B cell (primary cell): ENCODE data around the gene PCDHGA5. TPM values are rescaled to one million over a fixed set of nuclear protein-coding genes. Genes with fewer than 3 reads are reported as not detected.
"Not testable (repeated sequence)": the region's sequence is repeated elsewhere in the genome, so short reads cannot be mapped to it uniquely, and the experiment has no call there.

Source experiments
- ATAC-seq: fragments of 200-7000 bp; cut with Tn5 transposase; one replicate; pipeline ENCODE4 v1.10.0; 2021; ENCODE audit warnings: low read depth, mild to moderate bottlenecking, moderate number of reproducible peaks, moderate library complexity
- CTCF ChIA-PET: fragments of 350-600 bp; sonication (Branson Sonifier 250); formaldehyde crosslinking; loops from one replicate; lab custom pipeline; 2021; ENCODE audit warnings: antibody characterized with exemption, inconsistent platforms; lab: Charles Lee
- POLR2A ChIA-PET: fragments of 350-600 bp; sonication (Branson Sonifier 250); formaldehyde crosslinking; loops from one replicate; lab custom pipeline; 2021; ENCODE audit warnings: antibody characterized with exemption; lab: Charles Lee
- DNase-seq: peaks from one replicate; pipeline ENCODE4 v3.0.0; 2013
- H2AFZ ChIP-seq: 2 replicates; pipeline ENCODE4 v1.6.1; 2012; ENCODE audit warnings: mild to moderate bottlenecking, low read depth, low read length; ENCODE audit not compliant: insufficient read depth, poor library complexity, severe bottlenecking
- H3K27ac ChIP-seq, 2 donors: 1 replicate in 1 of 2; 2 replicates in 1 of 2; pipeline ENCODE4 v1.5.1; 2012 to 2013; ENCODE audit warnings: low read length in 2 of 2, mild to moderate bottlenecking in 2 of 2, moderate library complexity in 1 of 2
- H3K27me3 ChIP-seq, 4 experiments: fragments of 200-600 bp in 1 of 4; sonication (generic) in 1 of 4; replicated peaks in 1 of 4; 1 replicate in 2 of 4; 2 replicates in 2 of 4; pipeline versions ENCODE4 v1.6.1 to v1.7.0; 2013 to 2016; ENCODE audit warnings: low read length in 3 of 4, mild to moderate bottlenecking in 2 of 4, mixed read lengths in 1 of 4, moderate library complexity in 1 of 4; ENCODE audit not compliant: insufficient read depth in 4 of 4, control insufficient read depth in 3 of 4; ENCODE audit errors: control extremely low read depth in 1 of 4
- H3K36me3 ChIP-seq, 2 experiments: replicated peaks in 1 of 2; 1 replicate in 1 of 2; 2 replicates in 1 of 2; pipeline versions ENCODE4 v1.6.1 to v1.7.1; 2013; ENCODE audit warnings: low read length in 1 of 2; ENCODE audit not compliant: insufficient read depth in 2 of 2, control insufficient read depth in 1 of 2; ENCODE audit errors: control extremely low read depth in 1 of 2, extremely low read depth in 1 of 2
- H3K4me1 ChIP-seq, 2 donors: fragments of 200-600 bp in 1 of 2; sonication (generic) in 1 of 2; 1 replicate in 1 of 2; 2 replicates in 1 of 2; pipeline versions ENCODE4 v1.5.1 to v1.6.1; 2013 to 2017; ENCODE audit warnings: low read length in 2 of 2; ENCODE audit not compliant: control insufficient read depth in 2 of 2, insufficient read depth in 2 of 2
- H3K4me2 ChIP-seq: replicated peaks from 2 replicates; pipeline ENCODE3; 2012; ENCODE audit warnings: mild to moderate bottlenecking, low read depth, low read length; ENCODE audit not compliant: poor library complexity, severe bottlenecking
- H3K4me3 ChIP-seq, 5 experiments: fragments of 200-600 bp in 1 of 5; sonication (generic) in 1 of 5; 1 replicate in 3 of 5; 2 replicates in 2 of 5; pipeline versions ENCODE4 v1.5.1 to v1.7.0; 2011 to 2016; ENCODE audit warnings: low read length in 4 of 5, mild to moderate bottlenecking in 4 of 5, low read depth in 2 of 5, control low read depth in 1 of 5, moderate library complexity in 1 of 5; ENCODE audit not compliant: insufficient read depth in 1 of 5; ENCODE audit errors: control extremely low read depth in 1 of 5, extremely low read depth in 1 of 5
- H3K79me2 ChIP-seq: fragments of 200-600 bp; sonication (generic); one replicate; pipeline ENCODE4 v1.6.0; 2016; ENCODE audit warnings: low read length; ENCODE audit not compliant: control insufficient read depth, insufficient read depth
- H3K9ac ChIP-seq: fragments of 200-600 bp; sonication (generic); 2 replicates; pipeline ENCODE4 v1.6.1; 2017; ENCODE audit warnings: mild to moderate bottlenecking, low read length, moderate library complexity
- H3K9me3 ChIP-seq, 3 donors: one replicate each; pipeline versions ENCODE4 v1.6.1 to v1.7.1; 2013; ENCODE audit warnings: low read length in 2 of 3; ENCODE audit not compliant: control insufficient read depth in 2 of 3, insufficient read depth in 1 of 3; ENCODE audit errors: control extremely low read depth in 1 of 3
- H4K20me1 ChIP-seq: 2 replicates; pipeline ENCODE4 v1.6.0; 2012; ENCODE audit warnings: mild to moderate bottlenecking, low read length; ENCODE audit not compliant: insufficient read depth, control insufficient read depth, poor library complexity, severe bottlenecking
- H3K27ac Mint-ChIP-seq: one replicate; pipeline ENCODE4 v1.8.0; 2021; ENCODE audit warnings: mixed read lengths
- H3K27me3 Mint-ChIP-seq: one replicate; pipeline ENCODE4 v1.8.0; 2021; ENCODE audit warnings: mixed read lengths
- H3K4me1 Mint-ChIP-seq: one replicate; pipeline ENCODE4 v1.8.0; 2021; ENCODE audit warnings: mixed read lengths
- H3K4me3 Mint-ChIP-seq: one replicate; pipeline ENCODE4 v1.8.0; 2021; ENCODE audit warnings: mixed read lengths
- H3K9me3 Mint-ChIP-seq: one replicate; pipeline ENCODE4 v1.8.0; 2022; ENCODE audit warnings: mixed read lengths; ENCODE audit not compliant: insufficient read depth
- CTCF ChIP-seq: fragments of 200-600 bp; IDR thresholded peaks from one replicate; pipeline ENCODE4 v1.8.0; 2022; ENCODE audit warnings: antibody characterized with exemption, mild to moderate bottlenecking
- EZH2 ChIP-seq: IDR thresholded peaks from 2 replicates; pipeline ENCODE4 v1.6.1; 2012; ENCODE audit warnings: borderline replicate concordance, low read depth, mild to moderate bottlenecking, moderate library complexity, low read length; ENCODE audit not compliant: insufficient read depth, poor library complexity, severe bottlenecking
- WGBS: methylation state at CpG from one replicate; pipeline ENCODE4 v1.1.5; 2013; ENCODE audit warnings: missing lambda C conversion rate; ENCODE audit not compliant: insufficient coverage; 5-methylcytosine and 5-hydroxymethylcytosine counted together
- intact Hi-C: fragments of 100-400 bp; cut with micrococcal nuclease; formaldehyde crosslinking; loops from one replicate; pipeline ENCODE4 v1.10.0; 2022
- polyA plus RNA-seq: library from polyadenylated mRNA; depleted of rRNA; stranded (reverse); fragments of >200 nt; gene quantifications from 2 replicates; pipeline ENCODE4 v1.2.3, GENCODE V29; 2012
- total RNA-seq, 2 donors: library from RNA; stranded (reverse); fragments of 120-200 nt in 1 of 2; gene quantifications; 1 replicate in 1 of 2; 2 replicates in 1 of 2; pipeline versions ENCODE4 v1.2.3 to v1.2.4, GENCODE V29; 2013 to 2022

The PCDHGA5 gene
- total and polyA plus RNA-seq, 2 donors (not counting 1 experiment from before 2014, with no cell fraction given), result 0.21 to 1.7 TPM

- WGBS, result 47% methylated on average over 16 of the region's 20 CpGs
- no peaks in the 10 kb centered on the region for H3K36me3 ChIP-seq
- intact Hi-C loops, result no loop called here
- H3K4me3 ChIP-seq, result no peak overlapping the region
- no peak overlapping the region for H3K9ac ChIP-seq
- H2AFZ ChIP-seq, result no peak overlapping the region
- H3K27me3 Mint-ChIP-seq, result peaks cover 61% of the 10 kb centered on the region
- DNase-seq (no peak), ATAC-seq (no peak)
- no peak overlapping the region for H3K27ac ChIP-seq
- H3K4me1 ChIP-seq, result peaks cover 0 to 5% of the 10 kb centered on the region in 2 donors
- TF ChIP-seq CTCF (no peak), EZH2 (no peak)
- H3K4me2 ChIP-seq, result no peak overlapping the region
- CTCF ChIA-PET, result no interaction called here
- no peaks in the 10 kb centered on the region for H3K79me2 ChIP-seq
- H3K4me1 Mint-ChIP-seq, result peaks cover 3% of the 10 kb centered on the region
- peaks cover 0 to 51% (median 25%) of the 10 kb centered on the region in 4 experiments for H3K27me3 ChIP-seq
- H3K27ac Mint-ChIP-seq, result no peak overlapping the region
- peaks cover 0 to 50% (median 33%) of the 10 kb centered on the region in 3 donors for H3K9me3 ChIP-seq
- peaks cover 5% of the 10 kb centered on the region for H3K9me3 Mint-ChIP-seq
- no peak overlapping the region for H3K4me3 Mint-ChIP-seq
- H4K20me1 ChIP-seq, result no peaks in the 10 kb centered on the region
- POLR2A ChIA-PET, result no interaction called here
Measured at GRCh38 chr5:141345327-141345726, 18.6 kb upstream of the PCDHGA5 start.

GRCh38 chr5:141346017-141346416 is 17.9 kb upstream of the PCDHGA5 start:
- H3K27ac ChIP-seq, H3K79me2 ChIP-seq, intact Hi-C loops, H3K4me1 Mint-ChIP-seq, H3K9me3 Mint-ChIP-seq, H3K4me3 Mint-ChIP-seq, ATAC-seq, H3K36me3 ChIP-seq, H2AFZ ChIP-seq, DNase-seq, H3K4me1 ChIP-seq, POLR2A ChIA-PET, H3K9ac ChIP-seq, H3K27ac Mint-ChIP-seq, H3K4me3 ChIP-seq, CTCF ChIA-PET, H3K4me2 ChIP-seq, H4K20me1 ChIP-seq: not testable (repeated sequence)
- peaks cover 67% of the 10 kb centered on the region for H3K27me3 Mint-ChIP-seq
- Histone ChIP-seq H3K27me3 (peaks cover 0 to 55% (median 31%) of the 10 kb centered on the region in 4 experiments), H3K9me3 (peaks cover 2 to 49% (median 34%) of the 10 kb centered on the region in 3 donors)
- WGBS, result 31% methylated on average over 7 of the region's 35 CpGs
